GM12872 (cell line): ENCODE data around the gene FNDC11.

ENCODE experiments used
- CTCF ChIP-seq: IDR thresholded peaks from 3 replicates; pipeline ENCODE4 v1.5.1; 2011; ENCODE audit warnings: low read depth, mild to moderate bottlenecking, low read length, moderate library complexity; ENCODE audit not compliant: insufficient read depth

FNDC11 gene

GRCh38 chr20:63565699-63566335 is 11.9 kb downstream of the FNDC11 start:
- no peak for TF ChIP-seq CTCF

- no peak for TF ChIP-seq CTCF
Measured at GRCh38 chr20:63566395-63567135, 12.6 kb downstream of the FNDC11 start.

- TF ChIP-seq CTCF, result no peak
Measured at GRCh38 chr20:63567136-63567385, 13.1 kb downstream of the FNDC11 start.

- TF ChIP-seq CTCF, result no peak
Measured at GRCh38 chr20:63567386-63568169, 13.6 kb downstream of the FNDC11 start.

- TF ChIP-seq CTCF, result no peak
Measured at GRCh38 chr20:63568170-63568981, 14.4 kb downstream of the FNDC11 start.

- TF ChIP-seq CTCF, result no peak
Measured at GRCh38 chr20:63568986-63569949, 15.3 kb downstream of the FNDC11 start.
